ENCODE results near the gene EIF4EBP3. TPM values are rescaled to one million over a fixed set of nuclear protein-coding genes. Genes with fewer than 3 reads are reported as not detected.

EIF4EBP3 gene
- total and polyA plus RNA-seq, 10 of the 15 experiments (the other 5 are each of a cell fraction or from before 2014, with no cell fraction given): 3.5 to 16.1 (median 6.2) TPM

DNA sequence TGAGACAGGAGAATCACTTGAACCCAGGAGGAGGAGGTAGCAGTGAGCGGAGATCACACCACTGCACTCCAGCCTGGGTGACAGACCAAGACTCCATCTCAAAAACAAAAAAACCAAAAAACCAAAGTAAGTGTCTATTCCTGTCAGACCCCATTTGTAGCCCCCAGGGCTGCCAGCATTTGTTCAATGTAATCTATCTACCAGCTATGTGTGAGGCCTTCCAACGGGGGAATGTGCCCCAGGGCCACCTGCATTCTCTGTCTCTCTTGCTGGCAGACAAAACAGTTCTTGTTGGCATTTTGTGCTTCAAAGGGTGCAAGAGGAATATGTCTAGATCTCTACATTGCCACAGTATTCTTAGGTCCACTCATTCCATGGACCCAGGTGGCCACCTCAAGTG is 51.4 kb downstream of the EIF4EBP3 start:
- DNase-seq (ENCODE audit: low read depth, low spot score): no peak
- no peak for FAIRE-seq

More for the DNA sequence above, 51.4 kb downstream of the EIF4EBP3 start:
- no peak for ATAC-seq
- BruUV-seq (replicated peaks): no TSS peak
- RAD21 ChIA-PET (ENCODE audit: unreplicated experiment): no interaction called here
- TF ChIP-seq DPF2 (IDR thresholded peaks at IDR 0.05) (no peak), NFIC (IDR thresholded peaks at IDR 0.05; ENCODE audit: low read depth, low read length) (no peak)
- TF ChIP-seq, protein P1, sequence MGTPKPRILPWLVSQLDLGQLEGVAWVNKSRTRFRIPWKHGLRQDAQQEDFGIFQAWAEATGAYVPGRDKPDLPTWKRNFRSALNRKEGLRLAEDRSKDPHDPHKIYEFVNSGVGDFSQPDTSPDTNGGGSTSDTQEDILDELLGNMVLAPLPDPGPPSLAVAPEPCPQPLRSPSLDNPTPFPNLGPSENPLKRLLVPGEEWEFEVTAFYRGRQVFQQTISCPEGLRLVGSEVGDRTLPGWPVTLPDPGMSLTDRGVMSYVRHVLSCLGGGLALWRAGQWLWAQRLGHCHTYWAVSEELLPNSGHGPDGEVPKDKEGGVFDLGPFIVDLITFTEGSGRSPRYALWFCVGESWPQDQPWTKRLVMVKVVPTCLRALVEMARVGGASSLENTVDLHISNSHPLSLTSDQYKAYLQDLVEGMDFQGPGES (IDR thresholded peaks at IDR 0.05): no peak
- Histone ChIP-seq H3K4me1 (ENCODE audit: control insufficient read depth, insufficient read depth, low read length) (no peaks in the 10 kb centered on the region), H3K9me3 (replicated peaks; ENCODE audit: control insufficient read depth, insufficient read depth, low read length) (no peaks in the 10 kb centered on the region), H3K9ac (ENCODE audit: control insufficient read depth, insufficient read depth, low read length) (no peak overlapping the region), H3K4me2 (ENCODE audit: control insufficient read depth, insufficient read depth) (no peak overlapping the region), H3K79me2 (ENCODE audit: control insufficient read depth, insufficient read depth, low read length) (no peaks in the 10 kb centered on the region), H4K20me1 (ENCODE audit: control insufficient read depth, insufficient read depth) (no peaks in the 10 kb centered on the region), H3K4me3 (no peak overlapping the region), H3K36me3 (ENCODE audit: control insufficient read depth in 2 of 2, insufficient read depth in 2 of 2, low read length in 1 of 2) (no peaks in the 10 kb centered on the region), H3K27ac (ENCODE audit: control insufficient read depth, insufficient read depth) (no peak overlapping the region), H2AFZ (ENCODE audit: control insufficient read depth, low read depth, low read length) (no peak overlapping the region), H3K27me3 (replicated peaks in 1 of 2; ENCODE audit: control insufficient read depth in 2 of 2, insufficient read depth in 2 of 2, low read length in 1 of 2) (no peaks in the 10 kb centered on the region)
- intact Hi-C loops (cut with micrococcal nuclease; ENCODE audit: unreplicated experiment) (no loop called here), in situ Hi-C loops (cut with MboI) (no loop called here)
- CTCF ChIA-PET: no interaction called here
- POLR2A ChIA-PET: no interaction called here
- SMC1A ChIA-PET (ENCODE audit: uncharacterized antibody, unreplicated experiment): no interaction called here
- 67% methylated on average over 2 of the region's 2 CpGs for WGBS (ENCODE audit: insufficient coverage, insufficient replicate concordance, low lambda C conversion rate, missing lambda C conversion rate)

Small RNA genes within 50 kb of the gene (microRNA-seq; reads per million reads assigned to microRNA genes)
- gene MIR6831: not detected

Small RNA genes within 50 kb of the gene (small RNA-seq; reads per million reads assigned to genes)
- gene RF00279 (not detected), gene RF00443 (not detected)

Other genes with a start within 250 kb of the EIF4EBP3 start
Only the 7 nearest of the 18 such genes appear.
- 60.9 and 66.3 TPM in 2 replicates for gene SRA1, start 9.8 kb downstream of the EIF4EBP3 start, total RNA-seq (2014; rRNA removed)
- 41.3 and 43.4 TPM in 2 replicates for gene SRA1, start 9.8 kb downstream of the EIF4EBP3 start, total RNA-seq (2014; rRNA removed; fragmentation: Illumina TruSeq; extraction: Trizol)
- gene SRA1, start 9.8 kb downstream of the EIF4EBP3 start, total RNA-seq (2021): 53.2 and 55.2 TPM in 2 replicates
- gene SRA1, start 9.8 kb downstream of the EIF4EBP3 start, polyA plus RNA-seq (2011; rRNA removed): 36.6 and 44.3 TPM in 2 replicates
- 51.0 and 56.9 TPM in 2 replicates for gene SRA1, start 9.8 kb downstream of the EIF4EBP3 start, polyA plus RNA-seq (2014; fragmentation: Illumina TruSeq; extraction: Trizol)
- gene SRA1, start 9.8 kb downstream of the EIF4EBP3 start, polyA plus RNA-seq (2014; fragmentation: Nextera tagmentation; extraction: Ambion mirVana): 10 to 100 TPM; 35.3 to 52.7 TPM
- 59.7 and 61.2 TPM in 2 replicates for gene SRA1, start 9.8 kb downstream of the EIF4EBP3 start, polyA plus RNA-seq (2014; rRNA removed)
- 100 to 1,000 TPM; 115 to 127 TPM for gene SRA1, start 9.8 kb downstream of the EIF4EBP3 start, polyA plus RNA-seq (2016; fragmentation: Nextera tagmentation; extraction: Ambion mirVana)
- gene APBB3, start 16.9 kb downstream of the EIF4EBP3 start, total RNA-seq (2014; rRNA removed): 10.7 and 13.7 TPM in 2 replicates
- 6.1 and 6.2 TPM in 2 replicates for gene APBB3, start 16.9 kb downstream of the EIF4EBP3 start, total RNA-seq (2014; rRNA removed; fragmentation: Illumina TruSeq; extraction: Trizol)
- 19.2 and 20.0 TPM in 2 replicates for gene APBB3, start 16.9 kb downstream of the EIF4EBP3 start, total RNA-seq (2021)
- 25.0 and 33.3 TPM in 2 replicates for gene APBB3, start 16.9 kb downstream of the EIF4EBP3 start, polyA plus RNA-seq (2011; rRNA removed)
- 8.1 and 11.1 TPM in 2 replicates for gene APBB3, start 16.9 kb downstream of the EIF4EBP3 start, polyA plus RNA-seq (2014; fragmentation: Illumina TruSeq; extraction: Trizol)
- gene APBB3, start 16.9 kb downstream of the EIF4EBP3 start, polyA plus RNA-seq (2014; fragmentation: Nextera tagmentation; extraction: Ambion mirVana): under 1 TPM; 0.35 to 0.84 TPM
- gene APBB3, start 16.9 kb downstream of the EIF4EBP3 start, polyA plus RNA-seq (2014; rRNA removed): 25.0 and 28.1 TPM in 2 replicates
- 10 to 100 TPM; 15.0 to 15.6 TPM for gene APBB3, start 16.9 kb downstream of the EIF4EBP3 start, polyA plus RNA-seq (2016; fragmentation: Nextera tagmentation; extraction: Ambion mirVana)
- 36.9 and 44.6 TPM in 2 replicates for gene SLC35A4, start 17.2 kb downstream of the EIF4EBP3 start, total RNA-seq (2014; rRNA removed)
- 22.2 and 23.8 TPM in 2 replicates for gene SLC35A4, start 17.2 kb downstream of the EIF4EBP3 start, total RNA-seq (2014; rRNA removed; fragmentation: Illumina TruSeq; extraction: Trizol)
- gene SLC35A4, start 17.2 kb downstream of the EIF4EBP3 start, total RNA-seq (2021): 133 and 134 TPM in 2 replicates
- gene SLC35A4, start 17.2 kb downstream of the EIF4EBP3 start, polyA plus RNA-seq (2011; rRNA removed): 57.1 and 167 TPM in 2 replicates
- 145 and 150 TPM in 2 replicates for gene SLC35A4, start 17.2 kb downstream of the EIF4EBP3 start, polyA plus RNA-seq (2014; fragmentation: Illumina TruSeq; extraction: Trizol)
- gene SLC35A4, start 17.2 kb downstream of the EIF4EBP3 start, polyA plus RNA-seq (2014; fragmentation: Nextera tagmentation; extraction: Ambion mirVana): 10 to 100 TPM; 27.8 to 31.7 TPM
- 96.4 and 103 TPM in 2 replicates for gene SLC35A4, start 17.2 kb downstream of the EIF4EBP3 start, polyA plus RNA-seq (2014; rRNA removed)
- gene SLC35A4, start 17.2 kb downstream of the EIF4EBP3 start, polyA plus RNA-seq (2016; fragmentation: Nextera tagmentation; extraction: Ambion mirVana): 100 to 1,000 TPM; 132 to 154 TPM
- gene CD14, start 85.5 kb downstream of the EIF4EBP3 start, total RNA-seq (2014; rRNA removed): 0.11 and 0.33 TPM in 2 replicates
- 0.09 TPM in 1 of 2 replicates, not detected in the other for gene CD14, start 85.5 kb downstream of the EIF4EBP3 start, total RNA-seq (2014; rRNA removed; fragmentation: Illumina TruSeq; extraction: Trizol)
- gene CD14, start 85.5 kb downstream of the EIF4EBP3 start, total RNA-seq (2021): 0.21 and 0.72 TPM in 2 replicates
- not detected in 2 replicates for gene CD14, start 85.5 kb downstream of the EIF4EBP3 start, polyA plus RNA-seq (2011; rRNA removed)
- 0.24 TPM in 1 of 2 replicates, not detected in the other for gene CD14, start 85.5 kb downstream of the EIF4EBP3 start, polyA plus RNA-seq (2014; fragmentation: Illumina TruSeq; extraction: Trizol)
- not detected for gene CD14, start 85.5 kb downstream of the EIF4EBP3 start, polyA plus RNA-seq (2014; fragmentation: Nextera tagmentation; extraction: Ambion mirVana)
- 0.18 and 0.28 TPM in 2 replicates for gene CD14, start 85.5 kb downstream of the EIF4EBP3 start, polyA plus RNA-seq (2014; rRNA removed)
- gene CD14, start 85.5 kb downstream of the EIF4EBP3 start, polyA plus RNA-seq (2016; fragmentation: Nextera tagmentation; extraction: Ambion mirVana): under 1 TPM in 1 of 2 experiments, not detected in 1; 0.26 TPM
- 12.6 and 16.2 TPM in 2 replicates for gene TMCO6, start 91.8 kb downstream of the EIF4EBP3 start, total RNA-seq (2014; rRNA removed)
- 6.9 and 7.1 TPM in 2 replicates for gene TMCO6, start 91.8 kb downstream of the EIF4EBP3 start, total RNA-seq (2014; rRNA removed; fragmentation: Illumina TruSeq; extraction: Trizol)
- 15.5 and 21.6 TPM in 2 replicates for gene TMCO6, start 91.8 kb downstream of the EIF4EBP3 start, total RNA-seq (2021)
- 6.7 and 8.4 TPM in 2 replicates for gene TMCO6, start 91.8 kb downstream of the EIF4EBP3 start, polyA plus RNA-seq (2011; rRNA removed)
- gene TMCO6, start 91.8 kb downstream of the EIF4EBP3 start, polyA plus RNA-seq (2014; fragmentation: Illumina TruSeq; extraction: Trizol): 7.3 and 10.8 TPM in 2 replicates
- 1 to 10 TPM; 4.1 to 4.3 TPM for gene TMCO6, start 91.8 kb downstream of the EIF4EBP3 start, polyA plus RNA-seq (2014; fragmentation: Nextera tagmentation; extraction: Ambion mirVana)
- gene TMCO6, start 91.8 kb downstream of the EIF4EBP3 start, polyA plus RNA-seq (2014; rRNA removed): 15.9 and 16.8 TPM in 2 replicates
- gene TMCO6, start 91.8 kb downstream of the EIF4EBP3 start, polyA plus RNA-seq (2016; fragmentation: Nextera tagmentation; extraction: Ambion mirVana): 10 to 100 TPM; 12.9 to 13.2 TPM
- 179 and 204 TPM in 2 replicates for gene NDUFA2, start 100.0 kb downstream of the EIF4EBP3 start, total RNA-seq (2014; rRNA removed)
- 78.5 and 82.1 TPM in 2 replicates for gene NDUFA2, start 100.0 kb downstream of the EIF4EBP3 start, total RNA-seq (2014; rRNA removed; fragmentation: Illumina TruSeq; extraction: Trizol)
- 97.6 and 104 TPM in 2 replicates for gene NDUFA2, start 100.0 kb downstream of the EIF4EBP3 start, total RNA-seq (2021)
- 154 and 202 TPM in 2 replicates for gene NDUFA2, start 100.0 kb downstream of the EIF4EBP3 start, polyA plus RNA-seq (2011; rRNA removed)
- gene NDUFA2, start 100.0 kb downstream of the EIF4EBP3 start, polyA plus RNA-seq (2014; fragmentation: Illumina TruSeq; extraction: Trizol): 33.5 and 67.2 TPM in 2 replicates
- gene NDUFA2, start 100.0 kb downstream of the EIF4EBP3 start, polyA plus RNA-seq (2014; fragmentation: Nextera tagmentation; extraction: Ambion mirVana): 100 to 1,000 TPM; 488 to 549 TPM
- 202 and 240 TPM in 2 replicates for gene NDUFA2, start 100.0 kb downstream of the EIF4EBP3 start, polyA plus RNA-seq (2014; rRNA removed)
- gene NDUFA2, start 100.0 kb downstream of the EIF4EBP3 start, polyA plus RNA-seq (2016; fragmentation: Nextera tagmentation; extraction: Ambion mirVana): 100 to 1,000 TPM; 267 to 268 TPM
- 68.2 and 77.6 TPM in 2 replicates for gene IK, start 100.2 kb downstream of the EIF4EBP3 start, total RNA-seq (2014; rRNA removed)
- gene IK, start 100.2 kb downstream of the EIF4EBP3 start, total RNA-seq (2014; rRNA removed; fragmentation: Illumina TruSeq; extraction: Trizol): 135 and 137 TPM in 2 replicates
- 67.7 and 75.7 TPM in 2 replicates for gene IK, start 100.2 kb downstream of the EIF4EBP3 start, total RNA-seq (2021)
- gene IK, start 100.2 kb downstream of the EIF4EBP3 start, polyA plus RNA-seq (2011; rRNA removed): 131 and 153 TPM in 2 replicates
- 158 and 180 TPM in 2 replicates for gene IK, start 100.2 kb downstream of the EIF4EBP3 start, polyA plus RNA-seq (2014; fragmentation: Illumina TruSeq; extraction: Trizol)
- gene IK, start 100.2 kb downstream of the EIF4EBP3 start, polyA plus RNA-seq (2014; fragmentation: Nextera tagmentation; extraction: Ambion mirVana): 100 to 1,000 TPM in 1 of 2 experiments, 10 to 100 TPM in 1; 77.2 to 128 TPM
- 81.5 and 90.5 TPM in 2 replicates for gene IK, start 100.2 kb downstream of the EIF4EBP3 start, polyA plus RNA-seq (2014; rRNA removed)
- 100 to 1,000 TPM; 108 to 119 TPM for gene IK, start 100.2 kb downstream of the EIF4EBP3 start, polyA plus RNA-seq (2016; fragmentation: Nextera tagmentation; extraction: Ambion mirVana)

Measured in GM12878 (cell line).